GM19467 (cell line): Measurements from ENCODE around the gene PCLAF.
"Not testable (repeated sequence)": the region's sequence is repeated elsewhere in the genome, so short reads cannot be mapped to it uniquely, and the experiment has no call there.

Source experiments
- ATAC-seq: cut with Tn5 transposase; IDR thresholded peaks from one replicate; pipeline ENCODE4 v1.9.1; 2021; ENCODE audit warnings: mild to moderate bottlenecking, moderate library complexity; ENCODE audit not compliant: unreplicated experiment

The PCLAF gene

GRCh38 chr15:64369078-64369607 lies 12.1 kb downstream of the PCLAF start:
- no peak for ATAC-seq

- ATAC-seq: no peak
Measured at GRCh38 chr15:64361259-64361658, 20.0 kb downstream of the PCLAF start.

DNA sequence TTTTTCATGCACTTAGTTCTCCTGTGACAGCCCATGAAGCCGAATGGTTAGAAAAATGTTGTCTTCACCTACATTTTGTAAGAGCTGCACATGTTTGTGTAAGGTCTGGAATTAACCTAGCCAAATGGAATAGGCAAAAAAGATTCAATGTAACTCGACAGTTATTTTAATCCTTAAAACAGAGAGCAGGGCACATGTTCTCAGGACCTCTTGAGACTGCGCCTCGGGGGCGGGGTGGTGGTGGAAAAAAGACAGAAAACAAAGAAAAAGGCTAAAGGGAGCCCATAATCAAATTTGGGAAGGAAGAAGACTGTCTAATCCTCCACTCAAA lies 24.6 kb downstream of the PCLAF start:
- no peak for ATAC-seq

DNA sequence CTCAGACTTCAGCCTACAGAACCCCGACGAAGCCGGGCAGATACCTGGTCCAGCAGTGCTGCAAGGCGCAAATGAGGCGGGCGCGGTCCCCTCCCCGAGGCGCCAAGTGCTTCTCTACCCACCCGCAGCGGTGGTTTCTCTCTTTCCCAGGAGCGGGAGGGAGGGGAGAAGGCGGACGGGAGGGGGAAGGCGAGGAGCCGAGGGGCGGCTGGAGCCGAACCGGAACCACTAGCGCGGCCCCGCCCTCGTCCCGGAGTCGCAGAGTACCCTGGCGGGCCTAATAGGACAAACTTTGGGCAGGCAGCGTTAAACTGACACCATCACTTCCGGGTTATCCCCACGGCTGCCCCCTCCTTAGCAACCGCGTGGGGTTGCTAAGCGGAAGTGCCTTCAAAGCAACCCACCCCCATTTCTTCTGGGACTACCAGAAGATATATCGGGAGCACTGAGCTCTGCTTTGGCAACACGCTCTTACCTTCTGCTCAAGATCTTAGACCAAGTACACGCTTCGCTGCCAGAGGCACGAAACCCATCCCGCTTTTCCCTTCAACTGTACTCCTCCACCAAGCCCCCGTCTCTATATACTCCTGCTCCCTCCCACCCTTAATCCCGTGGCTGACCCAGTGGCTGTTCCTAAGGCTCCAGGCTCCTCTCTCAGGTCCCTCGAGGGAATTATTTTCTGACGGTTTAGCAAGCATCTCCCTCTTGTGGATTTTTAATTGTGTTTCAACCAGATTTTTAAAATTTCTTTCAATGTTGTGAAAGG lies 25.1 kb downstream of the PCLAF start, which contains the start of gene CSNK1G1:
TSS of gene CSNK1G1 (minus strand) at position 230 of the 766 bp plus-strand sequence. CDS start 55,674 bp downstream, outside the sequence.
- ATAC-seq: peak; percentile 96

GRCh38 chr15:64355348-64355943 lies 25.8 kb downstream of the PCLAF start:
- no peak for ATAC-seq

DNA sequence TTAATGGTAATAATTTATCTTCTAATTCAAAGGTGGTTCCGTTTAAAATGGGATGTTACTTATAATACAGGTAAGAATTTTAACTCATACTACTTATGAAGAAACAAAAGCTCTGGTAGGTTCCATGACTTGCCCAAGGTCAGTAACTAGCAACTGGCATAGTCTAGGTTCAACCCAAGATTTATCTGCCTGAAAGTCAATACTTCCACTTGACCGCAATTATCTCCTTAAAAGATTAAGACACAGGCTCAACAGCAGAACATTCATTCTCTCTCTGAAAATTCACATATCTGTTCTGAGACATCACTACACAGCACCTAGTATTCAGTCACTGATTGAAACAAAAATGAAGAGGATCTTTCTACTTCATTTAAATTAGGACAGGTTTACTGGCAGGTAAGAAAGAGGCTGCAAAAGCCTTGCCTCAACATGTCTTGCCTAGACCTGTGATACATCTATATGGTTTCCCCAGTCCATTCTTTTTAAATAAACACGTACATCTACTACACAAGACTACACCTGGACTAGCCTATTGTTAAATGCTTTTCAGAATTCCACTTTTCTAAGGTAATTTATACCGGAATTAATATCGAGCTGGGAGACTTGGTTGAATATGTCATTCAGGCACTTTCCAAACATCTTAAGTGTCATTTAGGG lies 26.4 kb downstream of the PCLAF start:
- no peak for ATAC-seq

GRCh38 chr15:64351265-64351664 lies 30.0 kb downstream of the PCLAF start:
- ATAC-seq: no peak

DNA sequence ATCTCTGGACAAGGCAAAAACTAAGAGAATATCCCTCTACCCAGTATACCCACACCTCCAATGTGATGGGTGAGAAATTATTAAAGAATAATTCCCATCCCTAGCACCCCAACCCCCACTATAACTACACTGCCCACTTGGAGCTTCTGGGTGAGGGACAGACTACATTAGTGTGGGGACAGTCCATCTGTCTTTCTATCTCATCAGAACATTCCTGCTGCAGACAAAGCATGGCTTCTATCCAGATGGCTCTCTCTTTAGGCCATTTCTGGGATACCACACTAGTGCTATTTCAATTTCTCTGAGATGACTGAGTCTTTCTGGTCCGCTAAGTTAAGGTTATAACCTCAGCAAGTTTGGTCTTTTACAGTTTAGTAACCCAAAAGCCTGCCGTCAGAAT lies 31.9 kb downstream of the PCLAF start:
- ATAC-seq: no peak

DNA sequence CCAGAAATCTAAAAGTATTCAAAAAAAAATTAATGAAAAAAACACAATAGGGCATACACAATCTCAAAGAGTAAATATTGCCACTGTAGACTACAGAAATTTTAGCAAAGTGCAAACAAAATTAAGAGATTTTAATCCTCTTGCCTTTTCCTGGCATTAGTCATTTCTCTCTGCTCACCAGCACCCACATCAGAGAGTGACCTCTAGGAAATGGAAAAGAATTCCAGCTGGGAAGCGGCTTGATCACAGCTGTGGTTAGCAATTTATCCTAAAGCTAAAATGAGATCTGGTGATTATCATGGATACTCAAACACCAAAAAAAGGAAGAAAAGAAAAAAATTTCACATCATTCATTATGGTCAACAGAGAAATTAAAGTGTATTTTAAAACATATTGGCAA lies 32.8 kb downstream of the PCLAF start:
- ATAC-seq: no peak

GRCh38 chr15:64346242-64346641 lies 35.0 kb downstream of the PCLAF start:
- ATAC-seq: not testable (repeated sequence)

- ATAC-seq: no peak
Measured at GRCh38 chr15:64344651-64345294, 36.5 kb downstream of the PCLAF start.

DNA sequence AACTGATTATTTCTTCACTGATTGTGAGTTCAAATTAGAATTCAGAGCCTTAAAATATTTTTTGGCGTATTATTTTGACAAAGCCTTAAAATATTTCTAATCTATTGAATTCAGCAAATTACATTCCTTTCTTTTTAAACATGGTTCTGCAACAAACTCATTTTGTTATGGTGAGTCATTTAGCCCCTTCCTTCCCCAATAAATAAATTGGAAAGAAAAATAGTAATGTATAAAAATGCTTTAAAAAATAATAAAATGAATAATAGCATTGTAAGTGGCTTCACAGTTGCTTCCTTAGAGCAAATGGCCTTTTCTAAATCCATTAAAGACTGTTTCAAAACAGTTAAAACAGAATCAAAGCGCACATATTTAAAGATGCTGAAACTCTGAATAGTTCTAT lies 37.4 kb downstream of the PCLAF start:
- no peak for ATAC-seq

GRCh38 chr15:64343222-64343621 lies 38.0 kb downstream of the PCLAF start:
- ATAC-seq: no peak

DNA sequence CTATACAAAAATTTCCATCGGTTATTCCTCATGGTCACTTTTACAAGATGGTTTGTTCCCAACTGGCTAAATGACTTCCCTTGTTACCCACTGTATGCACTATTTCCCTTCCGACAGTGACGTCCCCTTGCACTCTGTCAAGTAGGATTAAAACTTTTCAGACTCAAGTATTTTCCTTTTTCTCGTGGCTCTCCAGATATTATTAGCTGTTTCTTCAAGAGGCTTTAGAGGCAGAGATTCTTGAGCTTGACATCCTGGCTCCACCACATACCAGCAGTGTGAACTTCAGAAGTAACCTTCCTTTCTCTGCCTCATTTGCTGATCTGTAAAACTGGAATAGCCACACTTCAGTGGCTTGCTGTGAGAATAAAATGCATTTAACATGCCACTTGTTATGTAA lies 39.3 kb downstream of the PCLAF start:
- no peak for ATAC-seq

DNA sequence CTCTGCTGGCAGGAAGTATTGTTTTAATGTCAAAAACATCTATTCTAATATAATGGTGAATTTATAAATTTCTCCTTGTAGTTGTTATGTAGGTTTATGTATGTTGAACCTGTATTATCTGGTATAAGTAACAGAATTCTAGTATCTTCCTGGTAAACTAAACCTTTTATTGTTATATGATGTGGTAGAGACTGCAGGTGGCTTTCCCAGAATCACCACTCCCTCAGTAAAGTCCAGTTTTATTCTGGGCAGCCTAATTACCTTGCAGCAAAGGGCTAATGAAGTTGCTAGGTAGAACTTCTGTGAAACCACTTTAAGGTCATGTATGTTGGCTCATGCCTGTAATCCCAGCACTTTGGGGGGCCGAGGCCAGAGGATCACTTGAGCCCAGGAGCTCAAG lies 40.9 kb downstream of the PCLAF start:
- no peak for ATAC-seq

DNA sequence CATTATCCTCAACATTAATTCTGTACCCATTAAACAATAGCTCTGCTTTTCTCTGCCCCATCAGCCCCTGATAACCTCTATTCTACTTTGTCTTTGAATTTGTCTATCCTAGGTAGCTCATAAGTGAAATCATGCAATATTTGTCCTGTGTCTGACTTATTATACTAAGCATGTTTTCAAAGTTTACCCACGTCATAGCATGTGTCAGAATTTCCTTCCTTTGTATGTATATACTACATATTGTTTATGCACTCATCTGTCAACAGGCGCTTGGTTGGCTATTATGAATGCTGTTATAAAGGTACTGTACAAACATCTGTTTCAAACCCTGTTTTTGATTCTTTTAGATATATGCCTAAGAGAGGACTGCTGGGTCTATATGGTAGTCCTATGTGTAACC lies 43.5 kb downstream of the PCLAF start:
- no peak for ATAC-seq

- ATAC-seq: no peak
Measured at GRCh38 chr15:64333986-64334929, 47.0 kb downstream of the PCLAF start.

DNA sequence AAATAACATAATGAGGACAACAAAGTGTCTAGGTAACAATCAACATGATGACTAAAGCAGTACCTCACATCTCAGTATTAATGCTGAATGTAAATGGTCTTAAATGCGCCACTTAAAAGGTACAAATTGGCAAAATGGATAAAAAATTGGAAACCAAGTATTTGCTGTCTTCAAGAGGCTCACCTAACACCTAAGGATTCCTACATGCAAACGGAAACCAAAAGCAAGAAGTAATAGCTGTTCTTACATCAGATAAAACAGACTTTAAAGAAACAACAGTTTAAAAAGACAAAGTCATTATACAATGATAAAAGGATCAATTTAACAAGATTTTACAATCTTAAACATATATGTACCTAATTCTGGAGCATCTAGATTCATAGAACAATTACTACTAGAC lies 47.7 kb downstream of the PCLAF start:
- no peak for ATAC-seq

GRCh38 chr15:64331668-64332067 lies 49.6 kb downstream of the PCLAF start:
- not testable (repeated sequence) for ATAC-seq

DNA sequence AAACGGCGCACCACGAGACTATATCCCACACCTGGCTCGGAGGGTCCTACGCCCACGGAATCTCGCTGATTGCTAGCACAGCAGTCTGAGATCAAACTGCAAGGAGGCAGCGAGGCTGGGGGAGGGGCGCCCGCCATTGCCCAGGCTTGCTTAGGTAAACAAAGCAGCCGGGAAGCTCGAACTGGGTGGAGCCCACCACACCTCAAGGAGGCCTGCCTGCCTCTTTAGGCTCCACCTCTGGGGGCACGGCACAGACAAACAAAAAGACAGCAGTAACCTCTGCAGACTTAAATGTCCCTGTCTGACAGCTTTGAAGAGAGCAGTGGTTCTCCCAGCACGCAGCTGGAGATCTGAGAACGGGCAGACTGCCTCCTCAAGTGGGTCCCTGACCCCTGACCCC lies 54.3 kb downstream of the PCLAF start:
- ATAC-seq: not testable (repeated sequence)
